GM18951 (cell line): ENCODE measurements around the gene SLX9.

ENCODE experiments used
- POLR2A ChIP-seq: IDR thresholded peaks from 4 replicates; pipeline ENCODE4 v1.6.1; 2011; ENCODE audit warnings: mild to moderate bottlenecking; ENCODE audit not compliant: insufficient read length, insufficient read depth; ENCODE audit errors: extremely low read depth
- in situ Hi-C: fragments of 300-500 bp; cut with MboI; formaldehyde crosslinking; loops from one replicate; pipeline ENCODE4 v1.12.0; 2022; ENCODE audit warnings: low sequenced_read_pairs, mixed read lengths, inconsistent platforms; ENCODE audit not compliant: unreplicated experiment

SLX9 gene

GRCh38 chr21:44933199-44933917, 6.5 kb upstream of the SLX9 start:
- no peak for TF ChIP-seq POLR2A
- in situ Hi-C loops = no loop called here

- TF ChIP-seq POLR2A = no peak
- in situ Hi-C loops = no loop called here
Observed at GRCh38 chr21:44933918-44934260, 5.9 kb upstream of the SLX9 start.

GRCh38 chr21:44934276-44934675, 5.6 kb upstream of the SLX9 start:
- in situ Hi-C loops = no loop called here
- TF ChIP-seq POLR2A = no peak

GRCh38 chr21:44934797-44935532, 4.9 kb upstream of the SLX9 start:
- in situ Hi-C loops = loop anchor here (5.0 kb wide), 1 partner anchor 48 kb away; no protein-coding TSS in a partner anchor
- TF ChIP-seq POLR2A = no peak

GRCh38 chr21:44935533-44935927, 4.3 kb upstream of the SLX9 start:
- in situ Hi-C loops = loop anchor here (5.0 kb wide), 1 partner anchor 48 kb away; no protein-coding TSS in a partner anchor
- no peak for TF ChIP-seq POLR2A

GRCh38 chr21:44938772-44939531, 877 bp upstream of the SLX9 start:
- in situ Hi-C loops = loop anchor here (5.0 kb wide), 1 partner anchor 52 kb away; no protein-coding TSS in a partner anchor

GRCh38 chr21:44940116-44940631, 345 bp downstream of the SLX9 start:
- no peak for TF ChIP-seq POLR2A
- in situ Hi-C loops = loop anchor here (10.0 kb wide), 1 partner anchor 185 kb away; no protein-coding TSS in a partner anchor

More at GRCh38 chr21:44938772-44939531, 877 bp upstream of the SLX9 start:
- TF ChIP-seq POLR2A = peak; percentile 9

GRCh38 chr21:44941567-44941966, 1.7 kb downstream of the SLX9 start:
- no peak for TF ChIP-seq POLR2A
- in situ Hi-C loops = loop anchor here (10.0 kb wide), 1 partner anchor 183 kb away; no protein-coding TSS in a partner anchor

GRCh38 chr21:44942566-44942965, 2.7 kb downstream of the SLX9 start:
- TF ChIP-seq POLR2A = no peak
- in situ Hi-C loops = loop anchor here (10.0 kb wide), 1 partner anchor 182 kb away; no protein-coding TSS in a partner anchor

GRCh38 chr21:44943005-44943685, 3.3 kb downstream of the SLX9 start:
- no peak for TF ChIP-seq POLR2A
- in situ Hi-C loops = loop anchor here (10.0 kb wide), 1 partner anchor 182 kb away; no protein-coding TSS in a partner anchor

GRCh38 chr21:44943686-44944550, 4.1 kb downstream of the SLX9 start:
- in situ Hi-C loops = loop anchor here (10.0 kb wide), 1 partner anchor 181 kb away; no protein-coding TSS in a partner anchor

GRCh38 chr21:44944596-44944995, 4.8 kb downstream of the SLX9 start:
- TF ChIP-seq POLR2A = no peak
- in situ Hi-C loops = loop anchor here (10.0 kb wide), 1 partner anchor 180 kb away; no protein-coding TSS in a partner anchor

More at GRCh38 chr21:44943686-44944550, 4.1 kb downstream of the SLX9 start:
- TF ChIP-seq POLR2A = no peak
